Suprapubic skin (tissue), 4 donors: ENCODE results near the gene OCRL. TPM values are rescaled to one million over a fixed set of nuclear protein-coding genes. Genes with fewer than 3 reads are reported as not detected.

Experiments used
- DNase-seq, 2 donors: peaks; one replicate each; pipeline ENCODE4 v3.0.0-alpha.2; 2019; ENCODE audit warnings: low spot score in 2 of 2
- H3K27ac ChIP-seq: fragments of 200-600 bp; sonication (generic); one replicate; pipeline ENCODE4 v1.5.1; 2019
- H3K27me3 ChIP-seq: fragments of 200-600 bp; sonication (generic); one replicate; pipeline ENCODE4 v1.5.1; 2019
- H3K36me3 ChIP-seq: fragments of 200-600 bp; sonication (generic); one replicate; pipeline ENCODE4 v1.5.1; 2019
- H3K4me1 ChIP-seq: fragments of 200-600 bp; sonication (generic); one replicate; pipeline ENCODE4 v1.5.1; 2019
- H3K4me3 ChIP-seq: fragments of 200-600 bp; sonication (generic); one replicate; pipeline ENCODE4 v1.5.1; 2019; ENCODE audit warnings: mild to moderate bottlenecking
- H3K9me3 ChIP-seq: fragments of 200-600 bp; sonication (generic); one replicate; pipeline ENCODE4 v1.5.1; 2019
- CTCF ChIP-seq, 2 donors: fragments of 200-600 bp in 1 of 2; fragments of 450-650 bp in 1 of 2; sonication (generic) in 1 of 2; IDR thresholded peaks; one replicate each; pipeline ENCODE4 v1.5.1; 2016 to 2019; ENCODE audit warnings: antibody characterized with exemption in 2 of 2, mild to moderate bottlenecking in 1 of 2, moderate library complexity in 1 of 2
- EP300 ChIP-seq: sonication (generic); formaldehyde crosslinking; IDR thresholded peaks from one replicate; pipeline ENCODE4 v1.6.1; 2017; ENCODE audit warnings: antibody characterized with exemption
- POLR2A ChIP-seq, 2 donors: fragments of 450-650 bp; IDR thresholded peaks; one replicate each; pipeline ENCODE4 v1.6.1; 2017; ENCODE audit warnings: antibody characterized with exemption in 2 of 2, mild to moderate bottlenecking in 2 of 2, moderate library complexity in 2 of 2
- POLR2AphosphoS5 ChIP-seq, 3 donors: sonication (generic); formaldehyde crosslinking; IDR thresholded peaks; one replicate each; pipeline ENCODE4 v1.6.1; 2017; ENCODE audit warnings: antibody characterized with exemption in 3 of 3
- WGBS: methylation state at CpG from one replicate; pipeline ENCODE4 v1.1.5; 2018; 5-methylcytosine and 5-hydroxymethylcytosine counted together
- total RNA-seq, 4 donors: library from RNA; depleted of rRNA; stranded (reverse); fragments of >200 nt; gene quantifications; one replicate each; pipeline ENCODE4 v1.1.0, GENCODE V29; 2016

The OCRL gene
- total RNA-seq, result 10 to 100 TPM; 15.0 to 35.4 (median 16.3) TPM

DNA sequence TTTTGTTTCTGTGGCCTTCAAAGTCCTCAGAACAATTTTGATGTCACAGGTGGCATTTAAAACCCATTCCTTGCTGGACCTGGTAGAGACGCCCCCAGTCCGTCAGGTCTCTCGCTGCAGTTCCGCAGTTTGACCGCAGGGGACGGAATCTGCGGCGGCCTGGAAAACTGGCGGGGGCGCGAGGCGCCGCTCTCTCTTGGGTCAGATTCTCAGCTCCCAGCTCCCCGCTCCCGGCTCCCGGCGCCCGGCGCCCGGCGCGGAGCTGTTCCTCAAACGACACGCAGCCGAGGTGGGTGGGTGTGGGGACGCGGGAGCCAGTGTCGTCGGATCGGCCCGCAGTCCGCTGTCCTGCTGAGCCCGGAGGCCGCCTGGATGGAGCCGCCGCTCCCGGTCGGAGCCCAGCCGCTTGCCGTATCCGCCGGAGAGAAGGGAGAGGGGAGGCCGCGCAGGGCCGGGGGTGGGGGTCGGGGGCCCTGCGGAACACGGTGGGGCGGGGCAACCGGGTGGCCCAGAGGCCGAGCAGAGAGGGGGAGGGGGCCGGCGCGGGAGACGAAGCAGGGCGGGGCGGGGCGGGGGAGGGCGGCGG, at the start of gene OCRL:
Gene OCRL (plus strand): TSS at position 192 of the 586 bp plus-strand sequence. CDS start 181 bp downstream, at position 373.
- H3K4me3 ChIP-seq, result peak within 1 kb of the TSS; percentile 72
- TF ChIP-seq CTCF (IDR thresholded peaks at IDR 0.05) (peak; percentile 40 to 75), EP300 (no peak)
- DNase-seq, result peak; percentile 78 to 80
- WGBS, result 30% methylated on average over 11 of the region's 60 CpGs
- no peaks in the 10 kb centered on the region for H3K36me3 ChIP-seq
- H3K9me3 ChIP-seq, result no peaks in the 10 kb centered on the region
- peak within 1 kb of the TSS; percentile 82 for H3K27ac ChIP-seq
- H3K27me3 ChIP-seq, result no peaks in the 10 kb centered on the region
- H3K4me1 ChIP-seq, result no peaks in the 10 kb centered on the region

DNA sequence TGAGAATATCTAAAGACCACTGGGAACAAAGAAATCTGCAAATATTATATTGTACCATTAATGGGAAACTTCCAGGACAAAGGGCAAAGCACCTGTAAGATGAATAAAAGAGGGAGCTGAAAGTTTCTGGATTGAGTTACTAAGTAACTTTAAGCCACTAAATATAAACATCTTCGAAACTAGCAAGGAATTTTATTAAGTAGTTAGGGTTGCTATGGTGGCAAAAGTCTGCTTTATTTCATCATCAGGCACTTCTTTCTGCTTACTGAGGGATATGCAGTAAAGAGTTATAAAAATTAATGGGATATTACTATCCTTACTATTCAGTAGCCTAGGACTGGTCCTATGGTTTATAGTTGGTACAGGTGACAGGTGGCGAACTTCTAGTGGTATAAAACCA, 49.7 kb upstream of the OCRL start:
- Histone ChIP-seq H3K27me3 (no peaks in the 10 kb centered on the region), H3K4me1 (no peaks in the 10 kb centered on the region), H3K9me3 (no peaks in the 10 kb centered on the region), H3K4me3 (no peak overlapping the region), H3K36me3 (no peaks in the 10 kb centered on the region), H3K27ac (no peak overlapping the region)
- WGBS, result 74% methylated on average over 2 of the region's 2 CpGs
- TF ChIP-seq EP300 (no peak), CTCF (IDR thresholded peaks at IDR 0.05) (no peak), POLR2A (IDR thresholded peaks at IDR 0.05) (no peak), POLR2AphosphoS5 (IDR thresholded peaks at IDR 0.05) (no peak)
- no peak for DNase-seq

DNA sequence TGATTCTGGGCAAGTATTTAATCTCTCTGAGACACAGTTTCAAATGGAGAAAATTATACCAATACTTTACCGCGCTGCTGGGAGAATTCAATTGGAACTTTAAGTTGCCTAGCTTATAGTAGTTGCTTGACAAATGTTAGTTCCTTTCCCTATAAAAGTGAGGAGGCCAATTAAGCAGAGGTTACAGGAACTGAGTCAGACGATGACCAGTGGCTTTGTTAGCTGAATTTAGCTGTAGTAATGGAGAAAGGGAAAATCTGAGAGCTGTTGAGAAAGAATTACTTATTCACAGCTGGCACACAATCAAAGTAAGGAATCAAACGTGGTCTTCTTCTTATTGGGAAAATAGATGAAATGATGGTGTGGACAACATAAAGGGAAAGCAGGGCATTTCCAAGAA, 46.4 kb upstream of the OCRL start:
- TF ChIP-seq POLR2A (IDR thresholded peaks at IDR 0.05) (no peak), CTCF (IDR thresholded peaks at IDR 0.05) (no peak), POLR2AphosphoS5 (IDR thresholded peaks at IDR 0.05) (no peak), EP300 (no peak)
- no peaks in the 10 kb centered on the region for H3K36me3 ChIP-seq
- 59% methylated on average over 4 of the region's 4 CpGs for WGBS
- no peak for DNase-seq
- no peaks in the 10 kb centered on the region for H3K4me1 ChIP-seq
- H3K9me3 ChIP-seq, result no peaks in the 10 kb centered on the region
- H3K4me3 ChIP-seq, result no peak overlapping the region
- H3K27me3 ChIP-seq, result no peaks in the 10 kb centered on the region
- H3K27ac ChIP-seq, result no peak overlapping the region

- TF ChIP-seq POLR2AphosphoS5 (IDR thresholded peaks at IDR 0.05) (no peak), CTCF (IDR thresholded peaks at IDR 0.05) (no peak), POLR2A (IDR thresholded peaks at IDR 0.05) (no peak), EP300 (no peak)
- 73% methylated on average over 2 of the region's 2 CpGs for WGBS
- Histone ChIP-seq H3K36me3 (no peaks in the 10 kb centered on the region), H3K27me3 (no peaks in the 10 kb centered on the region), H3K4me1 (no peaks in the 10 kb centered on the region), H3K27ac (no peak overlapping the region), H3K4me3 (no peak overlapping the region), H3K9me3 (no peaks in the 10 kb centered on the region)
- no peak for DNase-seq
Observed at GRCh38 chrX:129494887-129495286, 45.2 kb upstream of the OCRL start.

DNA sequence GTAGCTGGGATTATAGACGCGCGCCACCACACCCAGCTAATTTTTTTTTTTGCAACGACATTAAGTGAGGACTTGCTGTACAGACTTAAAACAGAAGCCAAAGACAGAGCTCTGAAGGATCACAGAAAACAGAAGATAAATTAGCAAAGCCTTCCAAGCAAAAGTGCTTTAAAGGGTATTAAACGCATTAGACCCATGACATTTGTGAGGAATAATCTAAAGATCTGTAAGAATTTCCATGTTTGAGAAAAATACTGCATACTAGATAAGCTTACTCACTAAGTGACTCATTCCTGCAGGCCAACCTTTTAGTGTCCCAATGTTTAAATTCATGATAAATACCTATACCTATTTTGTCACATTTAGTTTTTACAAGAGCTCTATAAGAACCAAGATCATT, 44.2 kb upstream of the OCRL start:
- Histone ChIP-seq H3K4me3 (no peak overlapping the region), H3K9me3 (no peaks in the 10 kb centered on the region), H3K27ac (no peak overlapping the region), H3K4me1 (no peaks in the 10 kb centered on the region), H3K36me3 (no peaks in the 10 kb centered on the region), H3K27me3 (no peaks in the 10 kb centered on the region)
- DNase-seq, result no peak
- WGBS, result 86% methylated on average over 5 of the region's 5 CpGs
- TF ChIP-seq POLR2A (IDR thresholded peaks at IDR 0.05), result no peak
- no peak for TF ChIP-seq CTCF (IDR thresholded peaks at IDR 0.05)
- no peak for TF ChIP-seq EP300
- TF ChIP-seq POLR2AphosphoS5 (IDR thresholded peaks at IDR 0.05), result no peak
